Measurements from ENCODE around the gene CECR2.

GRCh38 chr22:17390087-17390486, 20.8 kb downstream of the CECR2 start:
- TF ChIP-seq PKNOX1 (IDR thresholded peaks at IDR 0.05) (no peak), FOXK2 (IDR thresholded peaks at IDR 0.05) (no peak), NFRKB (IDR thresholded peaks at IDR 0.05) (no peak), BHLHE40 (IDR thresholded peaks at IDR 0.05; ENCODE audit: borderline replicate concordance) (no peak), ZNF384 (IDR thresholded peaks at IDR 0.05) (no peak), L3MBTL2 (conservative IDR thresholded peaks at IDR 0.05) (no peak), SUZ12 (IDR thresholded peaks at IDR 0.05) (no peak)
